GM12891 (cell line): ENCODE data around the gene SLC6A13.

Experiments used
- POLR2A ChIP-seq: IDR thresholded peaks from 2 replicates; pipeline ENCODE4 v1.6.1; 2011; ENCODE audit warnings: low read depth, low read length, control low read depth
- POLR2AphosphoS5 ChIP-seq: IDR thresholded peaks from 2 replicates; pipeline ENCODE4 v1.6.1; 2011; ENCODE audit warnings: low read depth, low read length, control low read depth
- SPI1 ChIP-seq: IDR thresholded peaks from 2 replicates; pipeline ENCODE4 v1.6.1; 2011; ENCODE audit warnings: low read depth, low read length, control low read depth
- TAF1 ChIP-seq: IDR thresholded peaks from 2 replicates; pipeline ENCODE4 v1.6.1; 2011; ENCODE audit warnings: low read depth, low read length, control low read depth

DNA sequence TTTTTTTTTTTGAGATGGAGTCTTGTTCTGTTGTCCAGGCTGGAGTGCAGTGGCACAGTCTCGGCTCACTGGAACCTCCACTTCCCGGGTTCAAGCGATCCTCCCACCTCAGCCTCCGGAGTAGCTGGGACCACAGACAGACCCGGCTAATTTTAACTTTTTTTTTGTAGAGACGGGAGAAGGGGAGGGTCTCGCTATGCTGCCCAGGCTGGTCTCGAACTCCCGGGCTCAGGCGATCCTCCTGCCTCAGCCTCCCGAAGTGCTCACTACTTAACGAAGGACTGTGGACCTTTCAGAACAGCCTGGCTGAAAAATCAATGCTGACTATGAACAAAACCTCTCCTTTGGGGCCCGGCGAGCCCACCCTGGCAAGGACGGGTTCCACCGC, 59.6 kb downstream of the SLC6A13 start:
- TF ChIP-seq POLR2A, result no peak
- TF ChIP-seq SPI1, result no peak
- TF ChIP-seq TAF1, result no peak
- no peak for TF ChIP-seq POLR2AphosphoS5
